ENCODE measurements around the gene FAM13A.

Gene FAM13A

DNA sequence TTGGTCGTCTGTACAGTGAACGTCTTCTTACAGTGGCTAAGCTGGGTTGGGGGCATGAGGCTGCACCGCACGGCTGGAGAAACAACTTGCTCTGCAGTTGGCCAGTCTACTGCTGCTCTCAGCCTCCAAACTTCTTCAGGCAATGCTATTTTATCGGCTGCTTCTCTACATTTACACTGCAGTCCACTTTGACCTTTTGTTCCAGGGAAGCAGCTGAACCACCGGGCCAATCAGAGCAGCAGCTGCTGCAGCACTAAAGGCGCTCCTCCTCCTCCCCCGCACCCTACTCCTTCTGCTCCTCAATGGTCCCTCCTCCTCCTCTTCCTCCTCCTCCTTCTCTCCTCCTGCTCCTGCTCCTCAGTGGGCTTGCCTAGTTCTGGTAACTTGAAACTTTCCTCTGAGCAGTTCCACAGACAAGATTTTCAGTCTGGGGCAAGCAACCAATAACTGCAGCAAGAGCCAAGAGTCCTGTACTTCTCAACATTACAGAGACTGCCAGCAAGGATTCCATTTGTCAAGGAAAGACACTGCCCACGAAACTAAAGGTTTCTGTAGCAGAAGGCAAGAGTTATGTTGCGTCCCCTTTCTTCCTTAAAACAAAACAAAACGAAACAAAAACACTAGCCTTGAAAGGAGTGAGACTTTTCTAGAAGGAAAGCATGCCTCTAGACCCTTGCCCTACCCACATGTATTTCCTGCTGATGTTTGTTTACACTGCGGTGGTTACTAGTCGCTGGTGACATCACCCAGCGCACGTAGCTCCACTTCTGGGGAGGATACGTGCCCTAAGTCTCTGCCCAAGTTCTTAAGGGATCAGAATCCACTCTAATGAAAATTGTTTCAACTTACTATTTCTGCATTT is 233.7 kb downstream of the FAM13A start:
- TF ChIP-seq, protein P1, sequence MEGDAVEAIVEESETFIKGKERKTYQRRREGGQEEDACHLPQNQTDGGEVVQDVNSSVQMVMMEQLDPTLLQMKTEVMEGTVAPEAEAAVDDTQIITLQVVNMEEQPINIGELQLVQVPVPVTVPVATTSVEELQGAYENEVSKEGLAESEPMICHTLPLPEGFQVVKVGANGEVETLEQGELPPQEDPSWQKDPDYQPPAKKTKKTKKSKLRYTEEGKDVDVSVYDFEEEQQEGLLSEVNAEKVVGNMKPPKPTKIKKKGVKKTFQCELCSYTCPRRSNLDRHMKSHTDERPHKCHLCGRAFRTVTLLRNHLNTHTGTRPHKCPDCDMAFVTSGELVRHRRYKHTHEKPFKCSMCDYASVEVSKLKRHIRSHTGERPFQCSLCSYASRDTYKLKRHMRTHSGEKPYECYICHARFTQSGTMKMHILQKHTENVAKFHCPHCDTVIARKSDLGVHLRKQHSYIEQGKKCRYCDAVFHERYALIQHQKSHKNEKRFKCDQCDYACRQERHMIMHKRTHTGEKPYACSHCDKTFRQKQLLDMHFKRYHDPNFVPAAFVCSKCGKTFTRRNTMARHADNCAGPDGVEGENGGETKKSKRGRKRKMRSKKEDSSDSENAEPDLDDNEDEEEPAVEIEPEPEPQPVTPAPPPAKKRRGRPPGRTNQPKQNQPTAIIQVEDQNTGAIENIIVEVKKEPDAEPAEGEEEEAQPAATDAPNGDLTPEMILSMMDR (IDR thresholded peaks at IDR 0.05; ENCODE audit: poor library complexity, severe bottlenecking), result no peak
- peak overlapping the region; percentile 30 for H3K4me3 ChIP-seq (ENCODE audit: severe bottlenecking)
- no peaks in the 10 kb centered on the region for H3K36me3 ChIP-seq (ENCODE audit: low read depth)
- no peaks in the 10 kb centered on the region for H3K27me3 ChIP-seq (ENCODE audit: insufficient read depth, poor library complexity, severe bottlenecking)
- ATAC-seq (ENCODE audit: low read depth) (peak; percentile 88), DNase-seq (ENCODE audit: low spot score) (peak; percentile 74)
- peak overlapping the region; percentile 78 for H3K27ac ChIP-seq (ENCODE audit: poor library complexity, severe bottlenecking)
- H3K4me1 ChIP-seq (ENCODE audit: insufficient read depth, poor library complexity, severe bottlenecking), result peaks cover 22% of the 10 kb centered on the region
- no peaks in the 10 kb centered on the region for H3K9me3 ChIP-seq (ENCODE audit: severe bottlenecking)

DNA sequence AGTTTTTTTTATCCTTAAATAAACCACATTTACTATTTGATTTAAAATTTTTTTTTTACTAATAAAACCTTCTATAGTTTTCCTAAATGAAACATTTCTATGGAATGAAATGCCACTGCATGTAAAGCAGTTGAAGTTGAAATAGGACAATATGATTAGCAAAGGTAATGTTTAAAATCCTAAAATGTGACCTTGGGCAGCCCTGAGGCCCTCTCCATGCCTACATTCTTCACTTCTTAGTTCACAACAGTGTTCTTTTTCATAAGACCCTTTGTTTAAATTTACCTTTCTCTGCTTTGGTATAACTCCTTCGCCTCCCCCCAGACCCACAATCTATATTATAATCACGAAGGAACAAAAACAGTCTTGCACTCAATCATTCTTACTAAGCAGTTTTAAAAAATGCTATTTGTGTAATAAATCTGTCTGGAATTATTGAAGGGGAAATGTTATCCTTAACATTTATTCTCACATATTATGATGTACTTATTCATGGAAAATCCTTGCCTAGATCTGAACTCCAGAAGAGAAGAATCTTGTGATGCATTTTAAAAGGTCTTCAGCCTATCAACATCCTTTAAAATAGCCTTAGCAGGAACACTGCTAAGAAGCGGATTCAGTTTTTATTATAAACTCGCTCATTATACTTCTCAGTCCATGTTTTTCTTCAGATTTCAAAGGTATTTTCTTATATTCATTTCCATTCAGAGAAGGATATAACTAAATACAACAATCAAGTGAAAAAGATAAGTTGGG is 234.8 kb downstream of the FAM13A start:
- ATAC-seq (ENCODE audit: low read depth) (no peak), DNase-seq (ENCODE audit: low spot score) (no peak)
- Histone ChIP-seq H3K27ac (ENCODE audit: poor library complexity, severe bottlenecking) (peak overlapping the region; percentile 78), H3K9me3 (ENCODE audit: severe bottlenecking) (no peaks in the 10 kb centered on the region), H3K4me3 (ENCODE audit: severe bottlenecking) (peak overlapping the region; percentile 30), H3K27me3 (ENCODE audit: insufficient read depth, poor library complexity, severe bottlenecking) (no peaks in the 10 kb centered on the region), H3K36me3 (ENCODE audit: low read depth) (no peaks in the 10 kb centered on the region), H3K4me1 (ENCODE audit: insufficient read depth, poor library complexity, severe bottlenecking) (peaks cover 22% of the 10 kb centered on the region)
- TF ChIP-seq, protein P1 (IDR thresholded peaks at IDR 0.05; ENCODE audit: poor library complexity, severe bottlenecking), result no peak

DNA sequence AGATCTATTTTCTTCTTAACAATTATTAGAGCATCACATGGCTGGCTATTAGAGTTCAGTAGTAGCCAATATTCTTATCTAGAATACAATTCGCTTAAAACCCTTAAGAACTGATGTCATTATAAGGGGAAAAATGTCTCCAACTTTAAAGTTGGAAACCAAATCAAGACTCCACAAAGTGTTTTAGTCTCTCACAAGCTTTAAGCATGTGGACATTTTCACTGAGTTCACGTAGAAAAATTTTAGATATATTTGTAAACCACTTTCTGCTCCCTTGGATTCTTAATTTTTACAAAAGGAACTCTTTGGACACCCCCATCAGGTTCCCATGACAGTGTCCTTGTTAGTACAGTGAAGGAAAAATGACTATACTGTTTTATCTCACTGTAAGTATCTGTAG is 235.5 kb downstream of the FAM13A start:
- Histone ChIP-seq H3K36me3 (ENCODE audit: low read depth) (no peaks in the 10 kb centered on the region), H3K27ac (ENCODE audit: poor library complexity, severe bottlenecking) (peak overlapping the region; percentile 78), H3K4me3 (ENCODE audit: severe bottlenecking) (peak overlapping the region; percentile 3), H3K4me1 (ENCODE audit: insufficient read depth, poor library complexity, severe bottlenecking) (peaks cover 22% of the 10 kb centered on the region), H3K9me3 (ENCODE audit: severe bottlenecking) (no peaks in the 10 kb centered on the region), H3K27me3 (ENCODE audit: insufficient read depth, poor library complexity, severe bottlenecking) (no peaks in the 10 kb centered on the region)
- TF ChIP-seq, protein P1 (IDR thresholded peaks at IDR 0.05; ENCODE audit: poor library complexity, severe bottlenecking), result no peak
- no peak for ATAC-seq (ENCODE audit: low read depth)
- no peak for DNase-seq (ENCODE audit: low spot score)

DNA sequence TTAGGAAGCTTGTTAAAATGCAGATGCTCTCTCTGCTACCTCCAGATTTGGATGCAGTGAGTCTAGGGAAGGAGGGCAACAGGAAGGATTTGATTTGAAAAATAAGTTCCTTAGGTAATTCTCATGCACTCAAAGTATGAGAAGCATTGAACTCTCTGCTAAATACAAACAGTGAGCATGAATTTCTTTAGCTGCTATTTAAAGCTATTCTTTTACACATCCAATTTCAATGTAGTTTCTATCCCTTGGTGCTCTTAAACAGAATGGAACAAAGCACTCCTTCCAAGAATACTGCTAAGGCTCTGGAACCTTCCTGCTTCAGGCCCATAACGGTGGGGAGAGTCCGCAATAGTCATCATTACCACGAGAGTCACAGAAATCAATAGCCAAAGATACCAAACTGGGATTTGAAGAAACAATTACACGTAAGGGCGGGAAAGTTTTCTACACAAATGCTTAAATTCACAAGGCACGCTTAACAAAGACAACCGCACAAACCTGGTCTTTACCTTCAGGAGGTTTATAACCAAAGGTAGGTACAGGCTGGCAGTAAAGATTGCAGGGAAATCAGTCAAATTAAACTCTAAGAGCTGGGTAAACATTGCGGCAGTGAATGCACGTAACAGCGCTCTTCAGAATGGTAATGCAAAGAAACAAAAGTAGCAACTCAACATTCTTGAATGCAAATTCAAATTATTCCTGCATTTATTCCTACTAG is 236.1 kb downstream of the FAM13A start:
- H3K27me3 ChIP-seq (ENCODE audit: insufficient read depth, poor library complexity, severe bottlenecking), result no peaks in the 10 kb centered on the region
- no peaks in the 10 kb centered on the region for H3K9me3 ChIP-seq (ENCODE audit: severe bottlenecking)
- no peaks in the 10 kb centered on the region for H3K36me3 ChIP-seq (ENCODE audit: low read depth)
- no peak for DNase-seq (ENCODE audit: low spot score)
- no peak overlapping the region for H3K27ac ChIP-seq (ENCODE audit: poor library complexity, severe bottlenecking)
- TF ChIP-seq, protein P1 (IDR thresholded peaks at IDR 0.05; ENCODE audit: poor library complexity, severe bottlenecking), result no peak
- no peak for ATAC-seq (ENCODE audit: low read depth)
- H3K4me3 ChIP-seq (ENCODE audit: severe bottlenecking), result peak overlapping the region; percentile 3
- H3K4me1 ChIP-seq (ENCODE audit: insufficient read depth, poor library complexity, severe bottlenecking), result peaks cover 22% of the 10 kb centered on the region
